Activated naive CD8-positive, alpha-beta T cell treated with anti-CD3 and anti-CD28 coated beads for 36 hours (primary cell): Measurements from ENCODE around the gene IGSF5. TPM values are rescaled to one million over a fixed set of nuclear protein-coding genes. Genes with fewer than 3 reads are reported as not detected.

Source experiments
- DNase-seq: peaks from one replicate; pipeline ENCODE4 v3.0.0; 2021
- H3K27ac Mint-ChIP-seq: one replicate; pipeline ENCODE4 v1.8.0; 2022; ENCODE audit warnings: mild to moderate bottlenecking, moderate library complexity, mixed read lengths
- H3K27me3 Mint-ChIP-seq: one replicate; pipeline ENCODE4 v1.8.0; 2022; ENCODE audit warnings: mild to moderate bottlenecking, mixed read lengths
- H3K36me3 Mint-ChIP-seq: one replicate; pipeline ENCODE4 v1.8.0; 2021; ENCODE audit warnings: mild to moderate bottlenecking, mixed read lengths
- H3K4me1 Mint-ChIP-seq: one replicate; pipeline ENCODE4 v1.8.0; 2021; ENCODE audit warnings: mixed read lengths
- H3K4me3 Mint-ChIP-seq: one replicate; pipeline ENCODE4 v1.8.0; 2022; ENCODE audit warnings: mild to moderate bottlenecking, moderate library complexity, mixed read lengths
- H3K9me3 Mint-ChIP-seq: one replicate; pipeline ENCODE4 v1.8.0; 2022; ENCODE audit warnings: mixed read lengths
- total RNA-seq, 2 experiments: library from RNA; stranded (reverse); gene quantifications; one replicate each; pipeline ENCODE4 v1.2.3, GENCODE V29; 2021

IGSF5 gene
- total RNA-seq, 2 experiments from 2014 or later: not detected

DNA sequence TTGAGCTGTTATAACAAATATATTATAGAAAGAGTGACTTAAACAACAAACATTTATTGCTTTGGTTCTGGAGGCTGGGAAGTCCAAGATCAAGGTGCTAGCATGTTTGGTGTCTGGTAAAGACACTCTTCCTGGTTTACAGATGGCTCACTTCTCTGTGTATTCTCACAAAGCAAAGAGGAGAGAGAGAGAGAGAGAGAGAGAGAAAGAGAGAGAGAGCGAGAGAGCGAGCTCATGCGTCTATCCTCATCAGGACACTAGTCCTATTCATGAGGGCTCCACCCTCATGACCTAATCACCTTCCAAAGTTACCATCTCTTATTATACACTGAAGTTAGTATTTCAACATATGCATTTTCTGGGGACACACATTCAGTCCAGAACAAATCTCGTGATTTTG lies 89.6 kb downstream of the IGSF5 start:
- H3K9me3 Mint-ChIP-seq: no peaks in the 10 kb centered on the region
- no peaks in the 10 kb centered on the region for H3K27me3 Mint-ChIP-seq
- H3K27ac Mint-ChIP-seq: no peak overlapping the region
- no peak overlapping the region for H3K4me3 Mint-ChIP-seq
- no peaks in the 10 kb centered on the region for H3K36me3 Mint-ChIP-seq
- DNase-seq: no peak
- H3K4me1 Mint-ChIP-seq: no peaks in the 10 kb centered on the region

DNA sequence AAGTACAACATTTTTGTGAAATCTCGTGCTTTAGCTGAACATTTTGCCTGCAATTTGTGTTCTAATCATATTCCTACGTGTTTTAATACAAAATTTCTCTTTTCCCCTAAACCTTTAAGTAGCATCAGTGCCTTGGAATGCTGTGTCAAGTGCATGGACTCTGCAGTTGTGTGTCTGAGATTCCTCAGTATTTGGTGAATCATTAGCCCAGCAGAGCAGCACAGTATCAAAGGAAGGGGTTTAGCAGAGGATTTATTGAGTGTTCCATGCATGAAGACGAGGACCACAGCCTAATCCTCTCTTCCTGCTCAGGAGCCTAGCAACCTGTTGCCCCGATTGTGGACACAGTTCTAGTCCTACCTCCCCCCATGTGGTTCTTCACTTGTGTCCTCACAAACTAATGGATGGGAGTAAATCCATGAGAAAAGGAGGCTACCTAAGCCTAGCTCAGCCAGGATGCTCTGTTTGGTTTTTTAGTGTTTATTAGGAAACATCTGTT lies 92.9 kb downstream of the IGSF5 start:
- Mint-ChIP-seq H3K27me3 (no peaks in the 10 kb centered on the region), H3K9me3 (no peaks in the 10 kb centered on the region), H3K4me3 (no peak overlapping the region), H3K4me1 (no peaks in the 10 kb centered on the region), H3K36me3 (no peaks in the 10 kb centered on the region), H3K27ac (no peak overlapping the region)
- DNase-seq: no peak

DNA sequence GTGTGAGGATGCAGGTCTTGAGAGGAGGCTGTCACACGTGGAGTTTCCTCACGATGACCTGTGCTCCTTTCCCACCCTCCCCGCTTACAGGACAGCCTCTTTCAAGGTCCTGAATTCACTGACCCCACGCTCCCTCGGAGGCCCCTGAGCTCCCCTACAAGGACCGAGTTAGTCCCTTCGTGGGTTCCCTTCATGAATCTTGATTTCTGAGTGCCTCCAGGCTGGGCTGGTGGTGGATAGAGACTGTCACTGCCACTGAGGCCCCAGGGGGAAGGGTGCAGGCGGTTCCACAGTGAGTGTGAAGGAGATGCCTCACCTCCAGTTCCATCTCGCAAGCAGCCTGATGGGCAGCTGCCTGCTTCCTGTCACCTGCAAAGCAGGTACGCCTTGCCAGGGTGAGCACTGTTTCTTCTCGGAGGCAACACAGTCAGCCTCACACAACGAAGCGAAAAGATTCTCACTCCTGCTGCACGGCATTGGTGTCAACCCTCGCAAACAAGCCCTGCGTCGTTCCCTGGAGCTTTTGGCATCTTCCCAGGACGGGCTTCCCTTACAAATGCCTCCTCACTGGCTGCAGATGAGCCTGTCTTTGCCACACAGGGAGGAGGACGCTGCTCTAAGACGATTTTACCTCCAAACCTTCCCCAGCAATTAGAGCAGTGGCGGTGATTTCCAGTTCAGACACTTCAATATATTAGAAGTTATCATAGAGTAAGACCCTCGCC lies 95.6 kb downstream of the IGSF5 start:
- Mint-ChIP-seq H3K9me3 (no peaks in the 10 kb centered on the region), H3K4me1 (no peaks in the 10 kb centered on the region), H3K4me3 (no peak overlapping the region), H3K36me3 (no peaks in the 10 kb centered on the region), H3K27me3 (no peaks in the 10 kb centered on the region), H3K27ac (no peak overlapping the region)
- no peak for DNase-seq

DNA sequence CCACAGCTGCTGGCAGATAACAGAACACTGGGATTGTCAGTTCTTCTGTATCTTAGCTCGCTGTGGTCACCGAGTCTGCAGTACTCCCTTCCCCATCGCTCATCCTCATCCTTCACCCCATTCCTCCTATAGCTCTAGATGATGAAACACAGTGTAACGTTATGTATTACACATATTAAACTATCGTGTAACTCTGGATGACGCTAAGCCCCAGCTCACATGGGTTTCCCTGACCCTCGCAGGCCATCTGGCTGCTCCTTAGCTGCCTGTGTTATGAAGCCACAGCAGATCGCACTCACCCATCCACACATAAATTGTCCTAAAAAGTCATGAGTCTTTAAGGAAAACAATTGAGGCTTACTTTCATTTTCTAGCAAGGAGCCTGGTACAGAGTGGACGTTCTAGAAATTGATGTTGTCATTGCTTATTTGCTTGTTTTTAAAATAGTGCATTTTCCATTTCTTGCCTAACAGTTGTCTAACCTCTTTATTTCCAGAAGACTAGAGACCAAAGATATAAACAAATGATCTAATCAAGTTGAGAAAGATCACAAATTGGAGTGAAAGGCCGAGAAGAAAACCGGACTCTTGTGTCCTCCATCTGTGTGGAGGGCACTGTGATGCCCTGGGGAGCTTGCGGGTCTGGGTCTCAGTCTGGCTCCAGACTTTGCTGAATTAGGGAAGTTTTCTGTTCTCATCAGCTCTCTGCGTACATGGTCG lies 97.9 kb downstream of the IGSF5 start:
- no peak overlapping the region for H3K4me3 Mint-ChIP-seq
- no peaks in the 10 kb centered on the region for H3K9me3 Mint-ChIP-seq
- H3K27me3 Mint-ChIP-seq: no peaks in the 10 kb centered on the region
- no peaks in the 10 kb centered on the region for H3K36me3 Mint-ChIP-seq
- no peak for DNase-seq
- H3K27ac Mint-ChIP-seq: no peak overlapping the region
- H3K4me1 Mint-ChIP-seq: no peaks in the 10 kb centered on the region

DNA sequence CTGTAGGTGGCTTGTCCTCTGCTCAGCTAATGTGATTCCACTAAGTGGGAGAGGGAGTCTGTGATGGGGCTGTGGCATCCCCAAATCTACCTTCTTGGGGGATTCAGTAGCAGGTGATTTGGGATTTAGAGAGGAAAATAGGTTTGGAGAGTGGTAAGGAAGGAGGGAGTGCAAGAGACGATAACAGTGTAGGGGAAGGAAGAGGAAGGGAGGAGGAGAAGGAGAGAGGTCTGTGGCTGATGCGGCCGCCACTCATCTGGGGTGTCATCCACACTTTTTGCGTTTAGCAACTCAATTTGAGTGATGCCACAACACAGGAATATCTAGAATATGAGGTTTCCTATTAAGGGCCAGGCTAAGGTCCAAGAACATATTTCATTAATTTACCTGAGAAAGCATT lies 98.5 kb downstream of the IGSF5 start:
- H3K4me1 Mint-ChIP-seq: no peaks in the 10 kb centered on the region
- H3K9me3 Mint-ChIP-seq: no peaks in the 10 kb centered on the region
- DNase-seq: no peak
- H3K27me3 Mint-ChIP-seq: no peaks in the 10 kb centered on the region
- H3K36me3 Mint-ChIP-seq: no peaks in the 10 kb centered on the region
- H3K27ac Mint-ChIP-seq: no peak overlapping the region
- H3K4me3 Mint-ChIP-seq: no peak overlapping the region

DNA sequence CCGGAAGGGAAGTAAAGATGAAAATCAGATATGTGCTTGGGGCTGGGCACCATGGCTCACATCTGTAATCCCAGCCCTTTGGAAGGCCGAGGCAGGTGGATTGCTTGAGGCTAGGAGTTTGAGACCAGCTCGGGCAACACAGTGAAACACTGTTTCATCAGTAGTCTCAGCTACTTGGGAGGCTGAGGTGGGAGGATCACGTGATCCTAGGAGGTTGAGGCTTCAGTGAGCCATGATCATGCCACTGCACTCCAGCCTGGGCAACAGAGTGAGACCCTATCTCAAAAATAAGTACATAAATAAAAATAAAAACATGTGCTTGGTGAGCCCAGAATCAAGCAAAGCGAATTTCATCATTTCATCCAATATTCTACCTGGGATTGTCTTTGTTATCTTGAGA lies 98.9 kb downstream of the IGSF5 start:
- H3K4me1 Mint-ChIP-seq: no peaks in the 10 kb centered on the region
- H3K9me3 Mint-ChIP-seq: no peaks in the 10 kb centered on the region
- no peaks in the 10 kb centered on the region for H3K27me3 Mint-ChIP-seq
- no peak overlapping the region for H3K4me3 Mint-ChIP-seq
- H3K36me3 Mint-ChIP-seq: no peaks in the 10 kb centered on the region
- DNase-seq: no peak
- H3K27ac Mint-ChIP-seq: no peak overlapping the region

DNA sequence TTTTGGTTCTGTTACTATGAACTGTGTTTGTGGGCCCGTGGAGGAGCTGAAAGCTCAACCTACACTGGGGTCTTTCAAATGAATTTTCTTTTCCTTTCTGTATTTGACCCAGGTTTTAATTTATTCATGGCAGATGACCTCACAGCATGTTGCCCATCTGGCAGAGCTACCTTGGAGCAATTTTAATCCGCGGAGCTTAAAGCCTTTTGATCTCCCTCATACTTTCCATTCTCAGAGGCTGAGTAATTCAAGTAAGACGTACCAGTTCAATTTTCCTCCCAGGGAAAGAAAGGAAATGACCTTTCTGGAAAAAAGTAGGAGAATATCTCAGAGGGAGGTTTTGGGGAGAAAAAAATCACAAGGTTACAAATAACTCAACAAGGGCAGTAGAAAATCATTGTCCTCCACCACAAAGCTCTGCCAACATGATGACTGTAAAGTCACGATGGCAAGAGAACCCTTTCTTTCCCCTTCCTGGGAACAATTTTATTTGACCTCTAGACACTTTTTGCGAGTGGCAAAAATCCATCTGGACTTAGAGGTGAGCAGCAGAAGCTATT lies 100.7 kb downstream of the IGSF5 start:
- H3K4me1 Mint-ChIP-seq: no peaks in the 10 kb centered on the region
- H3K27me3 Mint-ChIP-seq: no peaks in the 10 kb centered on the region
- H3K36me3 Mint-ChIP-seq: no peaks in the 10 kb centered on the region
- H3K27ac Mint-ChIP-seq: no peak overlapping the region
- H3K4me3 Mint-ChIP-seq: no peak overlapping the region
- no peaks in the 10 kb centered on the region for H3K9me3 Mint-ChIP-seq
- no peak for DNase-seq

DNA sequence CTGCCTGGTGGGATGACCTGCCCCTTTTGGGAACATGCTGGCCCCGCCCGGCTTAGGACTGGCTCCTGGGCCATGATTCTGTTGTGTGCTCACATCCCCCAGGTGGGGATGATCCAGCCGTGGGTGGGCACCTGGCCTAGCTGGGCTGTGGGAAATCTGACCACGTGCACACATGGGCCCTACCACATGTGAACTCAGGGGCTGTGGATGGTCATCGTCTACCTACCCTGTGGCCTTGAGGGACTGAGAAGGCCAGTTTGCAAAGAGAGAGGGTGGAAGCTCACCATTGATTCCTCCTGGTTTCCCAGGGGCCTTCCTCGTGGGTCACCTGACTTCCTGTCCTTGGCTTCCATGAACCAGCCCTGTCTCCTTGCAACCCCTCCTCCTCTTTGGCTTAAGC lies 102.9 kb downstream of the IGSF5 start:
- Mint-ChIP-seq H3K4me3 (no peak overlapping the region), H3K4me1 (no peaks in the 10 kb centered on the region), H3K27me3 (no peaks in the 10 kb centered on the region), H3K27ac (no peak overlapping the region), H3K36me3 (no peaks in the 10 kb centered on the region), H3K9me3 (no peaks in the 10 kb centered on the region)
- DNase-seq: no peak

DNA sequence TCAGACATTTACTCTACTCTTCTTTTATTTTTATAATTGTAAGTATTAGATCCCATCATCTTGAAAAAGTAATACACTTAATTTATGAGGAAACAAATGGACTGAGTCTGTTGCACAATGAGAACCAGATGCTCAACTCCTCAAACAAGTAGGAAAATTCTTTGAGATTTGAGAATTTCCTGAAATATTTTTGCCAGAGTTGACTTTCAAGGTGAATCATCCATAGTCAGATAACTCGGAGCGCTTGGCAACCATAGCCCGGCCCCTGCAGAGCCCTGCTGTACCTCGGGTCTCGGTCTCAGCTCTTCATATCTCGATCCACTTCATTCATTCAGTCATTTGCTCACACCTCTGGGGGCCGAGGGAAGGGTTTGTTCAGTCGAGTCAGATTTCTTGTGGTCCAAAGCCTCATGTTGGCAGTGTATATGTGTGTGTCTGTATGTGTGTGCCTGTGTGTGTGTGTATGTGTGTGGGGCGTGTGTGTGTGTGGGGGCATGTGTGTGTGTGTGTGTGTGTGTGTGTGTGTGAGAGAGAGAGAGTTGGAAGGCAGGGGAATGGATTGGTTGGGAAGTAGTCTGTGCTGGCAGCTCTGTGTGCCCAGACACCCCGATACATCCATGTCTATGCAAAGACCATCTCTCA lies 104.2 kb downstream of the IGSF5 start:
- Mint-ChIP-seq H3K4me3 (no peak overlapping the region), H3K4me1 (no peaks in the 10 kb centered on the region), H3K36me3 (no peaks in the 10 kb centered on the region), H3K27me3 (no peaks in the 10 kb centered on the region), H3K27ac (no peak overlapping the region), H3K9me3 (no peaks in the 10 kb centered on the region)
- no peak for DNase-seq

DNA sequence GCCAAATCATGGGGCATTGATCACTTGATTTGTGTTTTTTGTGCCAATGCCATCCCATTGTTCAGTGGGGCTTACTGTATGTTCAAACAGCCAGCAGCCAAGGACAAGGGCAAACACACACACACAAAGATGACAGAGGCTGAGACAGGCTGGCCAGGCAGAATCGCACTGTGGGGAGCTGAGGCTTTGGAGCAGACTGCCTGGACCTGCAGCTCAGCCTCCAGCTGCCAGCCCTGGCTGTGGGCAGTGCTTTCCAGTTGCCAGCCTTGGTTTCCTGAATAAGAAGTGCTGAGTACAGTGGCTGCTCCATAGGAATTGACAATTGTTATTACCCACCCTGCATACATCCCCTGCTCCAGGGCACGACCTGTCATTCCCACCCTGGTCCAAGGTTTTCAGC lies 105.3 kb downstream of the IGSF5 start:
- Mint-ChIP-seq H3K27me3 (no peaks in the 10 kb centered on the region), H3K4me1 (no peaks in the 10 kb centered on the region), H3K27ac (no peak overlapping the region), H3K4me3 (no peak overlapping the region), H3K36me3 (no peaks in the 10 kb centered on the region), H3K9me3 (no peaks in the 10 kb centered on the region)
- DNase-seq: no peak

DNA sequence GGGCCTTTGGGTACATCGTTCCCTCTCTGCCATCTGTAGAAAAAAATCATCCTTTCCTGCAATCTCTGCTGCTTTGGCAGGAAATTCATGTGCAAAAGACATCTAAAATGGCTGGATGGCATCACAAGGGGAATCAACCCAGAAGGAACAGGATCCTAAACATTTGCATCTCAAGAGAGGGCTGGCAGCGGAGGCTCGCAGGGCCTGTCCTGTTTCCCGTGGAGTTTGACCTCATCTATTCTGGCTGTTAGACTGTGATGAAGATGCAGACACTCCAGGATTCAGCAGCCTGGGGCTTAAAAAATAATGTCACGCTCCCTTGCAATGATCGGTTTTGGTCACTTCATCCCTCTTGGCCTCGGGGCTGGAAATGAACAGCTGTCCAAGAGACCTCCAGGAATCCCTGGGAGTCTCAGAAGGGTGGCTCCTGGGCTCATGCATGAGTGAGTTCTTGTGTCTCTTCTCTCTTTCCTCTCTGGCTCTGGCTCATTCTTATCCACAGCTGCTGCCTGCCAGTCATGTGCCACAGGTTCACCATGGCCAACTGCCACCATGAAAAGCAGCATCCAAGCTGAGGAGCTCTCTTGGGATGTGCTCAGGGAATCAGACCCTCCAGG lies 106.1 kb downstream of the IGSF5 start:
- no peak overlapping the region for H3K4me3 Mint-ChIP-seq
- H3K36me3 Mint-ChIP-seq: no peaks in the 10 kb centered on the region
- no peak overlapping the region for H3K27ac Mint-ChIP-seq
- no peaks in the 10 kb centered on the region for H3K4me1 Mint-ChIP-seq
- no peak for DNase-seq
- no peaks in the 10 kb centered on the region for H3K9me3 Mint-ChIP-seq
- no peaks in the 10 kb centered on the region for H3K27me3 Mint-ChIP-seq

Other genes starting within 250 kb of the IGSF5 start
- not detected for gene B3GALT5, start 132.2 kb upstream of the IGSF5 start, total RNA-seq
- not detected for gene PCP4, start 122.3 kb downstream of the IGSF5 start, total RNA-seq